MM.1S (cell line): ENCODE results near the gene NTSR1.

Experiments
- DNase-seq: peaks from one replicate; pipeline ENCODE4 v3.0.0-alpha.2; 2015
- H2AFZ ChIP-seq: fragments of 300-600 bp; sonication (generic); 2 replicates; pipeline ENCODE4 v1.6.0; 2016; ENCODE audit warnings: antibody characterized with exemption, low read length
- H3F3A ChIP-seq: fragments of 300-600 bp; sonication (generic); 2 replicates; pipeline ENCODE4 v1.6.1; 2016; ENCODE audit warnings: mild to moderate bottlenecking, antibody characterized with exemption, low read length, moderate library complexity, mixed read lengths; ENCODE audit not compliant: insufficient read depth
- H3K27ac ChIP-seq: fragments of 300-600 bp; sonication (generic); 2 replicates; pipeline ENCODE4 v1.5.1; 2016; ENCODE audit warnings: mild to moderate bottlenecking, low read length
- H3K27me3 ChIP-seq: fragments of 300-600 bp; sonication (generic); replicated peaks from 2 replicates; pipeline ENCODE4 v1.6.0; 2016; ENCODE audit warnings: low read length; ENCODE audit not compliant: insufficient read depth
- H3K36me3 ChIP-seq: fragments of 300-600 bp; sonication (generic); replicated peaks from 2 replicates; pipeline ENCODE4 v1.6.1; 2016; ENCODE audit warnings: mild to moderate bottlenecking, low read length, mixed read lengths; ENCODE audit not compliant: insufficient read depth
- H3K4me1 ChIP-seq: fragments of 300-600 bp; sonication (generic); 2 replicates; pipeline ENCODE4 v1.6.1; 2016; ENCODE audit warnings: low read length, mixed read lengths
- H3K4me2 ChIP-seq: fragments of 300-600 bp; sonication (generic); 2 replicates; pipeline ENCODE4 v1.6.0; 2016; ENCODE audit warnings: low read depth, low read length
- H3K4me3 ChIP-seq: fragments of 300-600 bp; sonication (generic); 2 replicates; pipeline ENCODE4 v1.5.1; 2016; ENCODE audit warnings: low read length, mixed read lengths
- H3K79me2 ChIP-seq: fragments of 300-600 bp; sonication (generic); 2 replicates; pipeline ENCODE4 v1.6.1; 2016; ENCODE audit warnings: mixed run types, low read length, mixed read lengths
- H3K9ac ChIP-seq: fragments of 300-600 bp; sonication (generic); 2 replicates; pipeline ENCODE4 v1.6.1; 2016; ENCODE audit warnings: low read length, mixed read lengths
- H3K9me2 ChIP-seq: fragments of 300-600 bp; sonication (generic); replicated peaks from 2 replicates; pipeline ENCODE4 v1.6.1; 2016; ENCODE audit warnings: mild to moderate bottlenecking, low read length, mixed read lengths; ENCODE audit not compliant: insufficient read depth
- H3K9me3 ChIP-seq: fragments of 300-600 bp; sonication (generic); replicated peaks from 2 replicates; pipeline ENCODE4 v1.6.1; 2016; ENCODE audit warnings: mild to moderate bottlenecking, low read length, mixed read lengths; ENCODE audit not compliant: insufficient read depth
- H4K20me1 ChIP-seq: fragments of 300-600 bp; sonication (generic); 2 replicates; pipeline ENCODE4 v1.6.1; 2016; ENCODE audit warnings: mild to moderate bottlenecking, low read length, moderate library complexity, mixed read lengths; ENCODE audit not compliant: insufficient read depth
- CTCF ChIP-seq: fragments of 300-600 bp; sonication (generic); IDR thresholded peaks from 2 replicates; pipeline ENCODE4 v1.5.1; 2016; ENCODE audit warnings: antibody characterized with exemption, low read length, mixed read lengths
- EZH2 ChIP-seq: fragments of 300-600 bp; sonication (generic); optimal IDR thresholded peaks from 2 replicates; pipeline ENCODE3; 2017; ENCODE audit warnings: low read depth, mild to moderate bottlenecking, antibody characterized with exemption, low read length, mixed read lengths
- EZH2phosphoT487 ChIP-seq: fragments of 300-600 bp; sonication (generic); IDR thresholded peaks from 2 replicates; pipeline ENCODE4 v1.6.1; 2018; ENCODE audit warnings: antibody characterized with exemption, low read length

NTSR1 gene

GRCh38 chr20:62749851-62750445 lies 41.3 kb downstream of the NTSR1 start:
- no peaks in the 10 kb centered on the region for H3K9me2 ChIP-seq
- peaks cover 96% of the 10 kb centered on the region for H3K27me3 ChIP-seq
- TF ChIP-seq EZH2phosphoT487 (no peak), EZH2 (no peak), CTCF (no peak)
- H3K9me3 ChIP-seq: no peaks in the 10 kb centered on the region
- no peaks in the 10 kb centered on the region for H3K36me3 ChIP-seq
- no peak overlapping the region for H3K4me2 ChIP-seq
- no peaks in the 10 kb centered on the region for H3K4me1 ChIP-seq
- H3K27ac ChIP-seq: no peak overlapping the region
- H4K20me1 ChIP-seq: no peaks in the 10 kb centered on the region
- no peak overlapping the region for H2AFZ ChIP-seq
- no peak for DNase-seq
- H3F3A ChIP-seq: no peaks in the 10 kb centered on the region
- H3K4me3 ChIP-seq: no peak overlapping the region
- H3K9ac ChIP-seq: no peak overlapping the region
- H3K79me2 ChIP-seq: no peaks in the 10 kb centered on the region

GRCh38 chr20:62751551-62752150 lies 43.0 kb downstream of the NTSR1 start:
- H3K4me2 ChIP-seq: no peak overlapping the region
- no peak for DNase-seq
- H3F3A ChIP-seq: no peaks in the 10 kb centered on the region
- TF ChIP-seq CTCF: no peak
- no peak for TF ChIP-seq EZH2phosphoT487
- TF ChIP-seq EZH2: no peak
- H3K4me1 ChIP-seq: no peaks in the 10 kb centered on the region
- H3K4me3 ChIP-seq: no peak overlapping the region
- H3K27me3 ChIP-seq: peaks cover 89% of the 10 kb centered on the region
- H3K9me2 ChIP-seq: no peaks in the 10 kb centered on the region
- H3K36me3 ChIP-seq: no peaks in the 10 kb centered on the region
- H3K27ac ChIP-seq: no peak overlapping the region
- H3K9ac ChIP-seq: no peak overlapping the region
- 0 out of 2 replicates have a peak, but pooled peaks cover 2% of the 10 kb centered on the region for H4K20me1 ChIP-seq
- H3K9me3 ChIP-seq: no peaks in the 10 kb centered on the region
- H3K79me2 ChIP-seq: no peaks in the 10 kb centered on the region
- no peak overlapping the region for H2AFZ ChIP-seq

- H3K4me3 ChIP-seq: no peak overlapping the region
- H3F3A ChIP-seq: no peaks in the 10 kb centered on the region
- no peak overlapping the region for H2AFZ ChIP-seq
Measured at GRCh38 chr20:62752181-62752670, 43.6 kb downstream of the NTSR1 start.

More at GRCh38 chr20:62752181-62752670, 43.6 kb downstream of the NTSR1 start:
- Histone ChIP-seq H3K27ac (no peak overlapping the region), H3K4me2 (no peak overlapping the region), H3K36me3 (no peaks in the 10 kb centered on the region), H3K79me2 (no peaks in the 10 kb centered on the region), H3K9me3 (no peaks in the 10 kb centered on the region), H3K27me3 (peaks cover 92% of the 10 kb centered on the region), H3K9me2 (no peaks in the 10 kb centered on the region), H4K20me1 (0 out of 2 replicates have a peak, but pooled peaks cover 3% of the 10 kb centered on the region), H3K4me1 (no peaks in the 10 kb centered on the region), H3K9ac (no peak overlapping the region)
- TF ChIP-seq CTCF: no peak
- no peak for TF ChIP-seq EZH2
- TF ChIP-seq EZH2phosphoT487: no peak
- no peak for DNase-seq
